Liver (tissue), 9 donors: Measurements from ENCODE around the gene HEPHL1. TPM values are rescaled to one million over a fixed set of nuclear protein-coding genes. Genes with fewer than 3 reads are reported as not detected.

Source experiments
- DNase-seq: peaks from one replicate; pipeline ENCODE4 v3.0.0-alpha.2; 2017; ENCODE audit warnings: low spot score
- H3K27ac ChIP-seq, 2 donors: one replicate each; pipeline ENCODE4 v1.7.0; 2013; ENCODE audit warnings: inconsistent platforms in 2 of 2, low read length in 2 of 2, control low read depth in 1 of 2, low read depth in 1 of 2, mild to moderate bottlenecking in 1 of 2
- H3K27me3 ChIP-seq, 4 donors: one replicate each; pipeline versions ENCODE4 v1.6.1 to v1.7.0; 2013; ENCODE audit warnings: low read length in 3 of 4, inconsistent platforms in 1 of 4, mild to moderate bottlenecking in 1 of 4, moderate library complexity in 1 of 4; ENCODE audit not compliant: control insufficient read depth in 4 of 4, insufficient read depth in 4 of 4
- H3K36me3 ChIP-seq, 4 donors: one replicate each; pipeline versions ENCODE4 v1.6.1 to v1.7.0; 2013; ENCODE audit warnings: low read length in 3 of 4, mild to moderate bottlenecking in 3 of 4, low read depth in 1 of 4, moderate library complexity in 1 of 4; ENCODE audit not compliant: control insufficient read depth in 4 of 4, insufficient read depth in 3 of 4
- H3K4me1 ChIP-seq, 4 donors: one replicate each; pipeline versions ENCODE4 v1.6.1 to v1.7.0; 2013; ENCODE audit warnings: low read length in 3 of 4, mild to moderate bottlenecking in 3 of 4, moderate library complexity in 1 of 4; ENCODE audit not compliant: control insufficient read depth in 4 of 4, insufficient read depth in 4 of 4
- H3K4me3 ChIP-seq, 3 donors: one replicate each; pipeline versions ENCODE4 v1.6.1 to v1.7.0; 2013; ENCODE audit warnings: low read length in 3 of 3, control low read depth in 1 of 3, low read depth in 1 of 3, mild to moderate bottlenecking in 1 of 3
- H3K9ac ChIP-seq, 2 donors: one replicate each; pipeline ENCODE4 v1.7.0; 2013; ENCODE audit warnings: low read length in 2 of 2, mild to moderate bottlenecking in 2 of 2, moderate library complexity in 2 of 2, control low read depth in 1 of 2, low read depth in 1 of 2
- H3K9me3 ChIP-seq, 4 donors: one replicate each; pipeline versions ENCODE4 v1.6.1 to v1.7.0; 2013; ENCODE audit warnings: low read length in 3 of 4; ENCODE audit not compliant: control insufficient read depth in 4 of 4
- CTCF ChIP-seq: fragments of 150-350 bp; IDR thresholded peaks from 2 replicates; pipeline ENCODE4 v1.5.1; 2017; ENCODE audit warnings: improper control_type of control experiment, low read depth, low read length; ENCODE audit not compliant: missing input control
- EGR1 ChIP-seq, 2 donors: IDR thresholded peaks; 2 replicates each; pipeline ENCODE4 v1.6.1; 2016 to 2018; ENCODE audit warnings: antibody characterized with exemption in 2 of 2, low read depth in 2 of 2
- FOXA1 ChIP-seq: IDR thresholded peaks from 2 replicates; pipeline ENCODE4 v1.6.1; 2016; ENCODE audit warnings: antibody characterized with exemption
- FOXA2 ChIP-seq: IDR thresholded peaks from 2 replicates; pipeline ENCODE4 v1.6.1; 2016; ENCODE audit warnings: antibody characterized with exemption
- GABPA ChIP-seq, 2 donors: IDR thresholded peaks in 1 of 2; conservative IDR thresholded peaks in 1 of 2; 2 replicates each; pipeline ENCODE4 v1.6.1; 2016; ENCODE audit warnings: antibody characterized with exemption in 2 of 2, mild to moderate bottlenecking in 1 of 2, moderate library complexity in 1 of 2
- HNF4A ChIP-seq, 2 donors: conservative IDR thresholded peaks; 2 replicates each; pipeline ENCODE4 v1.6.1; 2016; ENCODE audit warnings: antibody characterized with exemption in 2 of 2, mild to moderate bottlenecking in 2 of 2
- JUND ChIP-seq, 2 donors: IDR thresholded peaks; 2 replicates each; pipeline ENCODE4 v1.6.1; 2016; ENCODE audit warnings: antibody characterized with exemption in 2 of 2
- NR2F2 ChIP-seq: IDR thresholded peaks from 2 replicates; pipeline ENCODE4 v1.6.1; 2016; ENCODE audit warnings: antibody characterized with exemption
- RXRA ChIP-seq, 2 donors: IDR thresholded peaks; 2 replicates each; pipeline ENCODE4 v1.6.1; 2017 to 2018; ENCODE audit warnings: antibody characterized with exemption in 2 of 2, mild to moderate bottlenecking in 1 of 2
- SP1 ChIP-seq: IDR thresholded peaks from 2 replicates; pipeline ENCODE4 v1.6.1; 2018; ENCODE audit warnings: antibody characterized with exemption, mild to moderate bottlenecking
- WGBS: extraction: QIAGEN DNeasy Blood & Tissue Kit; methylation state at CpG from one replicate; pipeline ENCODE4 v1.1.7; 2013; 5-methylcytosine and 5-hydroxymethylcytosine counted together
- polyA plus RNA-seq, 2 donors: library from polyadenylated mRNA; stranded (reverse) in 1 of 2; unstranded in 1 of 2; fragments of 200-250 nt in 1 of 2; fragments of >200 nt in 1 of 2; fragmentation: Nextera tagmentation in 1 of 2; extraction: Ambion mirVana in 1 of 2; gene quantifications; one replicate each; pipeline versions ENCODE4 v1.2.1 to v1.2.3, GENCODE V29; 2013 to 2015
- total RNA-seq, 2 donors: library from RNA; depleted of rRNA; stranded (reverse); fragments of >200 nt; gene quantifications; one replicate each; pipeline ENCODE4 v1.2.3, GENCODE V29; 2014
- TF ChIP-seq, protein P1 (sequence below): IDR thresholded peaks from 2 replicates; pipeline ENCODE4 v1.6.1; 2016; ENCODE audit warnings: antibody characterized with exemption
- TF ChIP-seq, protein P2 (sequence below): IDR thresholded peaks from 2 replicates; pipeline ENCODE4 v1.6.1; 2016; ENCODE audit warnings: antibody characterized with exemption, mild to moderate bottlenecking
- TF ChIP-seq, protein P3 (sequence below): IDR thresholded peaks from 2 replicates; pipeline ENCODE4 v1.6.1; 2016; ENCODE audit warnings: antibody characterized with exemption
- donor health status: healthy.
- donor health status: healthy.
- donor health status: healthy.
- donor health status: healthy.
- donor health status: healthy.

Gene HEPHL1
- total and polyA plus RNA-seq, 4 donors = 0.19 TPM; not detected in 3

- no peak overlapping the region for H3K27ac ChIP-seq
- no peaks in the 10 kb centered on the region for H3K9me3 ChIP-seq
- H3K4me3 ChIP-seq = no peak overlapping the region
- H3K27me3 ChIP-seq = no peaks in the 10 kb centered on the region
- H3K9ac ChIP-seq = no peak overlapping the region
- TF ChIP-seq, protein P1, sequence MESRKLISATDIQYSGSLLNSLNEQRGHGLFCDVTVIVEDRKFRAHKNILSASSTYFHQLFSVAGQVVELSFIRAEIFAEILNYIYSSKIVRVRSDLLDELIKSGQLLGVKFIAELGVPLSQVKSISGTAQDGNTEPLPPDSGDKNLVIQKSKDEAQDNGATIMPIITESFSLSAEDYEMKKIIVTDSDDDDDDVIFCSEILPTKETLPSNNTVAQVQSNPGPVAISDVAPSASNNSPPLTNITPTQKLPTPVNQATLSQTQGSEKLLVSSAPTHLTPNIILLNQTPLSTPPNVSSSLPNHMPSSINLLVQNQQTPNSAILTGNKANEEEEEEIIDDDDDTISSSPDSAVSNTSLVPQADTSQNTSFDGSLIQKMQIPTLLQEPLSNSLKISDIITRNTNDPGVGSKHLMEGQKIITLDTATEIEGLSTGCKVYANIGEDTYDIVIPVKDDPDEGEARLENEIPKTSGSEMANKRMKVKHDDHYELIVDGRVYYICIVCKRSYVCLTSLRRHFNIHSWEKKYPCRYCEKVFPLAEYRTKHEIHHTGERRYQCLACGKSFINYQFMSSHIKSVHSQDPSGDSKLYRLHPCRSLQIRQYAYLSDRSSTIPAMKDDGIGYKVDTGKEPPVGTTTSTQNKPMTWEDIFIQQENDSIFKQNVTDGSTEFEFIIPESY = no peak
- TF ChIP-seq, protein P2, sequence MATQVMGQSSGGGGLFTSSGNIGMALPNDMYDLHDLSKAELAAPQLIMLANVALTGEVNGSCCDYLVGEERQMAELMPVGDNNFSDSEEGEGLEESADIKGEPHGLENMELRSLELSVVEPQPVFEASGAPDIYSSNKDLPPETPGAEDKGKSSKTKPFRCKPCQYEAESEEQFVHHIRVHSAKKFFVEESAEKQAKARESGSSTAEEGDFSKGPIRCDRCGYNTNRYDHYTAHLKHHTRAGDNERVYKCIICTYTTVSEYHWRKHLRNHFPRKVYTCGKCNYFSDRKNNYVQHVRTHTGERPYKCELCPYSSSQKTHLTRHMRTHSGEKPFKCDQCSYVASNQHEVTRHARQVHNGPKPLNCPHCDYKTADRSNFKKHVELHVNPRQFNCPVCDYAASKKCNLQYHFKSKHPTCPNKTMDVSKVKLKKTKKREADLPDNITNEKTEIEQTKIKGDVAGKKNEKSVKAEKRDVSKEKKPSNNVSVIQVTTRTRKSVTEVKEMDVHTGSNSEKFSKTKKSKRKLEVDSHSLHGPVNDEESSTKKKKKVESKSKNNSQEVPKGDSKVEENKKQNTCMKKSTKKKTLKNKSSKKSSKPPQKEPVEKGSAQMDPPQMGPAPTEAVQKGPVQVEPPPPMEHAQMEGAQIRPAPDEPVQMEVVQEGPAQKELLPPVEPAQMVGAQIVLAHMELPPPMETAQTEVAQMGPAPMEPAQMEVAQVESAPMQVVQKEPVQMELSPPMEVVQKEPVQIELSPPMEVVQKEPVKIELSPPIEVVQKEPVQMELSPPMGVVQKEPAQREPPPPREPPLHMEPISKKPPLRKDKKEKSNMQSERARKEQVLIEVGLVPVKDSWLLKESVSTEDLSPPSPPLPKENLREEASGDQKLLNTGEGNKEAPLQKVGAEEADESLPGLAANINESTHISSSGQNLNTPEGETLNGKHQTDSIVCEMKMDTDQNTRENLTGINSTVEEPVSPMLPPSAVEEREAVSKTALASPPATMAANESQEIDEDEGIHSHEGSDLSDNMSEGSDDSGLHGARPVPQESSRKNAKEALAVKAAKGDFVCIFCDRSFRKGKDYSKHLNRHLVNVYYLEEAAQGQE = no peak
- no peak for TF ChIP-seq EGR1 (IDR thresholded peaks at IDR 0.05; ENCODE audit: low read depth in 2 of 2)
- TF ChIP-seq JUND (IDR thresholded peaks at IDR 0.05) = no peak
- no peak for TF ChIP-seq SP1
- no peak for TF ChIP-seq RXRA (IDR thresholded peaks at IDR 0.05)
- no peak for TF ChIP-seq NR2F2
- no peak for TF ChIP-seq FOXA2
- TF ChIP-seq, protein P3, sequence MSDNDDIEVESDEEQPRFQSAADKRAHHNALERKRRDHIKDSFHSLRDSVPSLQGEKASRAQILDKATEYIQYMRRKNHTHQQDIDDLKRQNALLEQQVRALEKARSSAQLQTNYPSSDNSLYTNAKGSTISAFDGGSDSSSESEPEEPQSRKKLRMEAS = no peak
- no peak for TF ChIP-seq CTCF
- TF ChIP-seq HNF4A (conservative IDR thresholded peaks at IDR 0.05) = no peak
- no peaks in the 10 kb centered on the region for H3K36me3 ChIP-seq
- H3K4me1 ChIP-seq = peaks cover 4 to 57% (median 34%) of the 10 kb centered on the region in 4 donors
- DNase-seq = no peak
- WGBS = 91% methylated on average over 3 of the region's 3 CpGs
Measured at GRCh38 chr11:94150056-94150455, 128.9 kb downstream of the HEPHL1 start.

DNA sequence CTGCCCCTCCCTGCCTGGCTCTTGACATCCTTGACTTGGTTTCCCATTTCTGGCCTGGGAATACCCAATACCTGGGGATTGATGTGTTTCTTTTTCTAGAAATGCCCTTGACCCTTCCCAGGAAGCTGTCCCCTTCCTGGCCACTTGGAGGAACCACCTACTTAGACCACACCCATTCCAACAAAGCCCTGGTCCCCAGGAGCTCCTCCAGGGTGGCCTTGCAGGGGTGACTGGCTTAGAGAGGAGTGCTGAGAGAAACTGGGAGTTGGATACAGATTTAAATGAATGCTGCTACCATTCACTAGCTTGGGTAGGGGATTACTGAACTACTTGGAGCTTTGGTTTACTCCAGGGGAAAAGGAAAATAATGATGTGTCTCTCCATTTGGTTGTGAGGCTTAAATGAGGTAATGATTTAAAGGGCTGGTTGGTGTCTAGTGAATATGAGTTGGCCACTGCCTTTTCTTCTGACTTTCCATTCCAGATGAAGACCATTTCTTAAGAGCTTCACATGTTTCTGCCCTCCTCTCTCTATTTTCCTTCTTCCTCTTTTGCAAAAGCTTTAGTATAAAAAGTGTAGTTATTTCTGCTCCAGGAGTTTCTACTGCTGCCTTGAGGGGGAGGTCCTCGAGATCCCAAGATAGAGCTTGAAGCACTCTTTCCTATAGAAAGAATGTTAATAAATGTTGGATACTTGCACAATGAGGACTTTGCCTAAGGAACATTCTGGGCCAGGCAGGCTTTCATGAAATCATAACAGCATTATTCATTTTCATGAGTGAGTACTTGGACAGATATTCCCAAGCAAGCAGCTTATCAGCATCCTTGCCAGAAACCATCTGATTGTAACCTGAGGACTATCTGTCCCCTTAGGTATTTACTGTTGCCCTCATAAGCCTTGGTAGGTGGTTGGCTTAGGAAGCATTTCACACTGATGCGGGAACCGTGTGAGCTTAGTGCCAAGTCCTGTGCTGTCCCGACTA, 129.8 kb downstream of the HEPHL1 start:
- Histone ChIP-seq H3K36me3 (no peaks in the 10 kb centered on the region), H3K27ac (peak overlapping the region in 1 of 2 donors; percentile 77), H3K27me3 (no peaks in the 10 kb centered on the region), H3K9ac (no peak overlapping the region), H3K4me3 (no peak overlapping the region), H3K4me1 (peaks cover 4 to 48% (median 27%) of the 10 kb centered on the region in 4 donors), H3K9me3 (no peaks in the 10 kb centered on the region)
- TF ChIP-seq HNF4A (conservative IDR thresholded peaks at IDR 0.05) (peak in 1 of 2 donors; percentile 33), FOXA1 (no peak), GABPA (IDR thresholded peaks at IDR 0.05 in 1 of 2, conservative IDR thresholded peaks at IDR 0.05 in 1 of 2) (no peak)
- DNase-seq = no peak
- WGBS = 87% methylated on average over 4 of the region's 4 CpGs
